CD4-positive, alpha-beta T cell treated with Interleukin-6 at 100 ng/mL for 8 hours (primary cell): ENCODE results near the gene MRPS26.
"Not testable (repeated sequence)": the region's sequence is repeated elsewhere in the genome, so short reads cannot be mapped to it uniquely, and the experiment has no call there.

Experiments
- DNase-seq: peaks from one replicate; pipeline ENCODE4 v3.0.0-alpha.2; 2020; ENCODE audit warnings: mixed read lengths, low spot score

The MRPS26 gene

DNA sequence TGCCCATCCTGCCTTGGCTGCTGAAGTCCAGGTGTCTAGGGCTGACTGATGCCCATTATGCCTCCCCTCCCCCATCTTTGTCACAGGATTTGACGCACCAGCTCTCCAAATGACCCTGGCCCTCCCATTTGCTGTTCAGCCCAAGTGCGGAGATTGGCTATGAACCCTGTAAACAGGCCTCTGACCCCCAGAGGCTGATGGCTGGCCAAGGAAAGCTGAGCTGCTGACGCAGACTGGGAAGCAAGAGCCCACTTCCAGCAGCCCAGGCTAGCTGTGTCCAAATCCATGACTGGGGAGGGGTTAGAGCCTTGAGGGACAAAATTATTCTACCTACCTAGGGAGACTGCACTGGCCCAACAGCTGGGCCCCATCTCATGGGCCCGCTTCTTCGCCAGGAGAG is 3.2 kb upstream of the MRPS26 start:
- no peak for DNase-seq

DNA sequence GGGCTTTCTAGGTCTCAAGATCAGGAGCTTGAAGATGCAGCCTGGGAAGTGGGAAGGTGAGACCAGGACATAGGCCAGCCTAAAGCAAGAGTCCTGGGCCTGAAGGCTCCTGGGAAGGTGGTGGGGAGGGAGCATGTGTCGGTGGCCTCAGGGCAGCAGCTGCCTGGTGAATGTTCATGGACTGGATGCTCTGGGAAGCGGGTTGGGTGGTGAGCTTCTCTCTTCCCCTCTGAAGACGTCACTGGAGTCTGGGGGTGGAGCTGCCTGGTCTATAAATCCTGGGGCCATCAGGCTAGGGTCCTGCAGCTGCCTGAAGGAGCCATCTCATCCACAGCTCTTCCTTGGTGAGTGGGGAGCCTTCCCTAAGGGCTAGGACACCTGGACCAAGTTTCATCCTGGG is 2.5 kb upstream of the MRPS26 start, which contains the start of gene GNRH2:
TSS of gene GNRH2 (plus strand) at position 301 of the 400 bp plus-strand sequence. CDS start 793 bp downstream, outside the sequence.
- no peak for DNase-seq

- no peak for DNase-seq
Observed at GRCh38 chr20:3044336-3044965, 1.4 kb upstream of the MRPS26 start.

DNA sequence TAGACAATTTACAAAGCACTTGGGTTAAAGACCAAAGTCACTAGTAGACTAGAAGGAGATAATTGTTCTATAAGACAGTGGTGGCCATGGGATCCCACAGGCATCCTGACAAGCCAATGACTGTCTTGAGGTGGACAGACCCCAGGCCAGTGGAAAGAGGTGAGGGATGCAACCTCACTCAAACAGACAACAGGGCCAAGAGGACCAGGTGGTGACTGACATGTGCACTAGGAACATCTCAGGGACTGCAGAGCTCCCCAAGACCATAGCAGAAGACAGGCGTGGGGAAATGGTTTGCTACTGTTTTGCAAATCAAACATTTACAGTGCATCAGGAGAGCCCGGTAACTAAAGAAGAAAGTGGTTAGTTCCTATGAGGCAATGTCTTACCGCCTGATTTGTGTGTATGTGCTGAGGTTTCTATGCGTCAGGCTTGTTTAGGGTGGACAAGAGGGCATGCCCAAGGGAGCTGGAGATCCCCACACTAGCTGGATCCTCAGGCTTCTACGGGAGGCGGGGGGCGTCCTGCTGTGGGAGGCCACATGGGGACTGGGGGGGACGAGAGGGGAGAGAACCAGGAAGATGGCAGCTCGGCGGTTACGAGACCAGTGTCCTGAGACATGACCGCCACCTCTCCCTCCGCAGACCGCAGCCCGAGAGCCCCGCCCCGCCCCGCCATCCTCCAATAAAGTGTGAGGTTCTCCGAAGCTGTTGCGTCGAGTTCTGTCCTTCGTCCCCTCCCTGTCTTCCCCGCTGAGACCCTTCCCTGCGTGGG is 623 bp upstream of the MRPS26 start:
- DNase-seq: peak; percentile 39

DNA sequence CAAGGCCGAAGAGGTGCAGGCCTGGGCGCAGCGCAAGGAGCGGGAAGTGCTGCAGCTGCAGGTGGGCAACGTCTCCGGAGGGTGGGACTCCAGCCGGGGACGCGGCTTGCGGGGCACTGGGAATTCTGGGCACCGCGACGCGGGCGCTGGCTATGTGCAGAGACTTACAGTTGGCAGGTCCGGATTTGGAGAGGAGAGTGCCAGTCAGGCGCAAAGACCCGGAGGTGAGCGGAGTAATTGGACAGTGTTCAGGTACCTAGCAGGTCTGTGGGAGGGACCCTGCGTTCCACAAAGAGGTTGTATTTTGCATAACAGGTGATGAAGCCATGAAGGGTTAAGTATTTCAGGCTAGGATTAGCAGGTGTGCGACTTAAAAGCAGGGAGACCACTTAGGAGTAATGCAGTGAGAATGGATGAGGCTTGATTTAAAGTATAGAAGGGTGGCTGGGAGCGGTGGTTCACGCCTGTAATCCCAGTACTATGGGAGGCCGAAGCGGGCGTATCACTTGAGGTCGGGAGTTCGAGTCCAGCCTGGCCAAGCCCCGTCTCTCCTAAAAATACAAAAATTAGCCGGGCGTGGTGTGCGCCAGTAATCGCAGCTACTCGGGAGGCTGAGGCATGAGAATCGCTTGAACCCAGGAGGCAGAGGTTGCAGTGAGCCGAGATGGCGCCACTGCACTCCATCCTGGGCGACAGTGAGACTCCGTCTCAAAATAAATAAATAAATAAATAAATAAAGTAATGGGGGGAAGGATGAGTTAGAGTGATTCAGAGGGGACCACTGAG is 1.0 kb downstream of the MRPS26 start:
- DNase-seq: no peak

DNA sequence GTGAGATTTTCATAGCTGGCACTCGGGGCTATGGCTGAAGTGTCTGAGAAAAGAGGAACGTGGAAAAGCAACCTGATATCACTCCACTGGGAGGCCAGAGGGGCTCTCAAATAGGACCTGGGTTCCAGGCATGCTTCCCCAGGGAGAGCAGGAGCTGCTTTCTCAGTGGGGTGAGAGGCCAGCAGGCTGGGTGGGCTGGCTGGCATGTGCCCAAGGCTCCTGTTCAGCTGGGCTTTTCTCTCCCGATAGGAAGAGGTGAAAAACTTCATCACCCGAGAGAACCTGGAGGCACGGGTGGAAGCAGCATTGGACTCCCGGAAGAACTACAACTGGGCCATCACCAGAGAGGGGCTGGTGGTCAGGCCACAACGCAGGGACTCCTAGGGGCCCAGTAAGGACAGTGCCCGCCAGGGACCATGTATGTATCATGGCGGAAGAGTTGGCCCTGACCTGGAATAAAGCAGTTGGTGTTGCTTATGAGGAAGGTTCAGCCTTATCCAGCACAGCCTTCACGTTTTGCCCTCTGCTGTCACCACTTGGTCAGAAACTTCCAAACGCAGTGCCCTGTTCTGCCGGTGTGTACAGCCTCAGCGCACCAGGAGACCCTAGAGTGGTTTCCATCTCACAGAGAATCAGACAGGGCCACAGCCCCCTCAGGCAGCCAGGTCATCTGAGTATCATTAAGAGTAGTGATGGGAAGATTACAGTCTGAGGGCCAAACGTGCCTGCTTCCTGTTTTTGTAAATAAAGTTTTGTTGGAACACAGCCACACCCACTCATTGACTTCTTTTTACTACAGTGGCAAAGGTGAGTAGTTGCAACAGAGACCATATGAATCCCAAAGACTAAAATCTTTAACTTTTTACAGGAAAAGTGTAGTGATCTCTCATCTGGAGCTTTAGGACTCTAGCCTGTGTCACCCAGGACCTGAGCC is 1.9 kb downstream of the MRPS26 start:
- DNase-seq: no peak

DNA sequence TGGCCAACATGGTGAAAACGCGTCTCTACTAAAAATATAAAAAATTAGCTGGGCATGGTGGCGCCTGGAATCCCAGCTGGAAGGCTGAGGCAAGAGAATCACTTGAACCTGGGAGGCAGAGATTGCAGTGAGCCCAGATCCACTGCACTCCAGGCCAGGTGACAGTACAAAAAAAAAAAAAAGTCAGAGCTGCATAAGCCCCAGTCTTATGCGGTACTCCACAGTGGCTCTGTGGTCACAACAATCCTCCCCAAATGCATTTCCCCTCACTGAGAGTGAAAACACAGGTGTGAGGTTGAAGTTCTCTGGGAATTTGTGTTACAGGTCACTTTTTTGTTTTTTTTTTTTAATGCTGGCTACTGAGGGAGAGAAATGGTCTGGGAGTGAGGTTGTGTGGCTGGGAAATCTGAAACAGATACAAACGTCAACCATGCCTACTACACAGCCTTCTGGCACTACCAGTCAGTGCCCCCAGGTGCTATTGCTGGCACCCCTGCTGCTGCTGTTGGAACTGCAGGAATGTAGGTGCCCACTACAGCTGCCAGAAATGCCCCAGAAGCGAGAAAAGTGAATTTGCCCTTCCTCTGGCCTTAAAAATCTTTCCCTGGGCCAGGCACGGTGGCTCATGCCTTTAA is 5.7 kb downstream of the MRPS26 start:
- no peak for DNase-seq

- no peak for DNase-seq
Observed at GRCh38 chr20:3059489-3059888, 13.6 kb downstream of the MRPS26 start.

DNA sequence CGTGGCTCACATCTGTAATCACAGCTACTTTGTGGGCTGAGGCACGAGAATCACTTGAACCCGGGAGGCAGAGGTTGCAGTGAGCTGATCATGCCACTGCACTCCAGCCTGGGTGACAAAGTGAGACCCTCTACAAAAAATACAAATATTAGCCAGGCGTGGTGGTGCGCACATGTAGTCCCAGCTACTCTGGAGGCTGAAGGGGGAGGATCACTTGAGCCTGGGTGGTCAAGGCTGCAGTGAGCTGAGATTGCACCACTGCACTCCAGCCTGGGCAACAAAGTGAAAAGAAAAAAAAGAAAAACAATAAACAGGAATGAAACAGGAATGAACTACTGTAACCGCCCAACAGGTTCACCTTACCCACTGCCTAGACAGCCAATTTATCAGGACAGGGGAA is 18.3 kb downstream of the MRPS26 start:
- DNase-seq: not testable (repeated sequence)

DNA sequence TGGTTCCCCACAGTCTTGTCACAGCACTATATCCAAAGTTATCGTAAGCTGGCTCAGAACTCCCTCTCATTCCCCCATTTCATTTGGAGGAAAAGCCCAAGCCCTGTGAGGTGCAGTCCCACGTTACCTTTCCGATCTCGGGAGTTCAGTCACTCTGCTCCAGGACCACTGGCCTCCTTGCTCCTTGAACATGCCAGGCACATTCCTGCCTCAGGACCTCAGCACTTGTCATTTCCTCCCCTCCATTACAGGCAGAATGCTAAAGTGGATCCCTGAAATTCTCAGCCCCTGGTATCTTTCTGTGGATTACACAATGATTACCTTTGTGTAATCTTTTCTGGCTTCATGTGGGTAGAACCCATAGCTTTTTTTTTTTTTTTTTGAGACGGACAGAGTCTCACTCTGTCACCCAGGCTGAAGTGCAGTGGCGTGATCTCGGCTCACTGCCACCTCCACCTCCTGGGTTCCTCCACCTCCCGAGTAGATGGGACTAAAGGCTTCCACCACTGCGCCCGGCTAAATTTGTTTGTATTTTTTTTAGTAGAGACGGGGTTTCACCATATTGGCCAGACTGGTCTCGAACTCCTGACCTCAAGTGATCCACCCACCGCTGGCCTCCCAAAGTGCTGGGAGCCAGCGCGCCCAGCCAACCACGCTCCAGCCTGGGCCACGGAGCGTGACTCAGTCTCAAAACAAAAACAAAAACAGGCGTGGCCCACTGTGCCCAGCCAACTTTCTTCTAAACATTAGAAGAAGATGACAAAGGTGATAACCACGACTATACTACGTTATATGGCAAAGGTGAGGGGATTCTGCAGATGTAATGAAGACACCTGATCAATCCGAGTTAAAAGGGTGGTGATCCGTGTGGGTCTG is 21.5 kb downstream of the MRPS26 start:
- DNase-seq: no peak

- no peak for DNase-seq
Observed at GRCh38 chr20:3068075-3068474, 22.2 kb downstream of the MRPS26 start.

- DNase-seq: peak; percentile 31
Observed at GRCh38 chr20:3068986-3069900, 23.4 kb downstream of the MRPS26 start.

- DNase-seq: no peak
Observed at GRCh38 chr20:3070725-3071124, 24.9 kb downstream of the MRPS26 start.

DNA sequence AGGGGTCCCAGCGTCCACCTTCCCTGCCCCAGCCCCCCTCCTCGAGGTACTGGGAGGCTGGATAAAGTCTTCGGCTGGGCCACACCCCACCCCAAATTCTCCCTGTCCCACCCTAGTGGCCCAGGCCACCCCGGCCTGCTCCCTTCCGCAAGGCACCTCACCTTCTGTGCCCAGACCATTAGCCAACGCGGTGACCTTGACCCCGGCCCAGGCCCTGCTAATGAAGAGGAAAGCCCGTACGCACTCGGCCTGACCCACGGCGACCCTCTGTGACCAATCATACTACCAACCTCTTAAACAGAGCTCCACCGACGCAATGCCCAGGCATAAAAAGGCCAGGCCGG is 25.4 kb downstream of the MRPS26 start:
- no peak for DNase-seq

DNA sequence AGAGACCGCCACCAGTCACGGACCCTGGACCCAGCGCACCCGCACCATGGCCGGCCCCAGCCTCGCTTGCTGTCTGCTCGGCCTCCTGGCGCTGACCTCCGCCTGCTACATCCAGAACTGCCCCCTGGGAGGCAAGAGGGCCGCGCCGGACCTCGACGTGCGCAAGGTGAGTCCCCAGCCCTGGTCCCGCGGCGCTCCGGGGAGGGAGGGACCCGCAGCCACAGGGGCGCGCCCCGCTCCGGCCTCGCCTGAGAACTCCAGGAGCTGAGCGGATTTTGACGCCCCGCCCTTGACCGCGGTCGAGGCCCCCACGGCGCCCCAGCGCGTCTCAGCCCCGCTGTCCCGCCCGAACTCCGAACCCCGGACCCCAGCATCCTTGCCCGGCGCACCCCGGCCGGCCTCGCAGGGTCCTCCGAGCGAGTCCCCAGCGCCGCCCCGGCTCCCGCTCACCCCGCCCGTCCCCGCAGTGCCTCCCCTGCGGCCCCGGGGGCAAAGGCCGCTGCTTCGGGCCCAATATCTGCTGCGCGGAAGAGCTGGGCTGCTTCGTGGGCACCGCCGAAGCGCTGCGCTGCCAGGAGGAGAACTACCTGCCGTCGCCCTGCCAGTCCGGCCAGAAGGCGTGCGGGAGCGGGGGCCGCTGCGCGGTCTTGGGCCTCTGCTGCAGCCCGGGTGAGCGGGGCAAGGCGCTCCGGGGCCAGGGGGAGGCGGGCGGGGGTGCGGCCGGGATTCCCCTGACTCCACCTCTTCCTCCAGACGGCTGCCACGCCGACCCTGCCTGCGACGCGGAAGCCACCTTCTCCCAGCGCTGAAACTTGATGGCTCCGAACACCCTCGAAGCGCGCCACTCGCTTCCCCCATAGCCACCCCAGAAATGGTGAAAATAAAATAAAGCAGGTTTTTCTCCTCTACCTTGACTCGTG is 26.0 kb downstream of the MRPS26 start, which contains the start of gene OXT:
TSS of gene OXT (plus strand) at position 11 of the 920 bp plus-strand sequence. CDS start at position 47, 36 bp downstream.
- peak; percentile 75 for DNase-seq

DNA sequence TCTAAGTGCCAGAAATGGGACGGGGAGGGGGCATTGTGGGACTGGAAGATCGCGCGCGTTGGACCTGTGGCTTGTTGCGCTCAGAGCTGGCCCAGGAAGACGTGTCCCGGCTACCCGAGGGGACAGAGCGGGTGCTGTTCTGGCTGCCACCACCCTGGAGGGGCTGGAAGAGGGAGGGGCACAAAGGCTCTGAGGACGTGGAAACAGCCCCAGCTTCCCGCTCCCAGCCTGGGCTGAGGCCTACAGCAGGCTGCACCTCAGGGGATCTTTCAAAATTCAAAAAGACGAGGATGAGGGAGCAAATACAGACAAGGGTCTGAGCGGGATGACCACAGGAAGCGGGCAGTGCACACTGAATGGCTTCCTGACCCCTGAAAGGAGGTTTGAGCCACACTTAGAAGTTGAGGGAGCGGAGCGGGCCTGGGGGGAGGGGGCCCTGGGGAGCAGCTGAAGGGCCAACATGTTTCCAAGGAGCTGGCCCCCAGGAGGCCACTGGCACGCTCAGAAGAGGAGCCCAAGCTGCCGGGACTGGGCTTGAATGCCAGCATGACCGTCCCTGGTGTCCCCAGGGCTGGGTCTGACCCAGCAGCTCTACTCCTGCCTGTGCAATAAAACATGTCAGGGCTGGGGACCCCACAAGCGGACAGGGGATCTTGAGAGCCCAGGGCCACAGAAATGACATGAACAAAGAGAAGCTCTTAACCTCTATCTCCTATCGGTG is 26.8 kb downstream of the MRPS26 start:
- DNase-seq: no peak

- not testable (repeated sequence) for DNase-seq
Observed at GRCh38 chr20:3073251-3073643, 27.4 kb downstream of the MRPS26 start.
